GM23338 (cell line): ENCODE results near the gene DPH2. TPM values are rescaled to one million over a fixed set of nuclear protein-coding genes. Genes with fewer than 3 reads are reported as not detected.

ENCODE experiments used
- ATAC-seq: fragments of 200-7000 bp; cut with Tn5 transposase; 3 replicates; pipeline ENCODE4 v1.9.1; 2020
- DNase-seq: peaks from one replicate; pipeline ENCODE4 v3.0.0-alpha.2; 2015; ENCODE audit warnings: low spot score
- H2AFZ ChIP-seq: fragments of 200-600 bp; sonication (generic); 2 replicates; pipeline ENCODE4 v1.8.0; 2016; ENCODE audit warnings: antibody characterized with exemption, mild to moderate bottlenecking, moderate library complexity
- H3F3A ChIP-seq: fragments of 200-600 bp; sonication (generic); replicated peaks from 2 replicates; pipeline ENCODE4 v1.8.0; 2017; ENCODE audit warnings: antibody characterized with exemption, mixed run types, low read depth
- H3K27ac ChIP-seq: fragments of 200-600 bp; sonication (generic); 2 replicates; pipeline ENCODE4 v1.6.1; 2016; ENCODE audit warnings: low read depth
- H3K27me3 ChIP-seq: fragments of 200-600 bp; sonication (generic); 2 replicates; pipeline ENCODE4 v1.8.0; 2016; ENCODE audit warnings: mild to moderate bottlenecking, mixed run types, moderate library complexity; ENCODE audit not compliant: insufficient read depth
- H3K36me3 ChIP-seq: fragments of 200-600 bp; sonication (generic); 2 replicates; pipeline ENCODE4 v1.8.0; 2016; ENCODE audit warnings: mild to moderate bottlenecking; ENCODE audit not compliant: insufficient read depth
- H3K4me1 ChIP-seq: fragments of 200-600 bp; sonication (generic); 2 replicates; pipeline ENCODE4 v1.8.0; 2016; ENCODE audit warnings: mild to moderate bottlenecking, moderate library complexity; ENCODE audit not compliant: insufficient read depth
- H3K4me2 ChIP-seq: fragments of 200-600 bp; sonication (generic); 2 replicates; pipeline ENCODE4 v1.7.1; 2017; ENCODE audit warnings: mixed run types
- H3K4me3 ChIP-seq: fragments of 200-600 bp; sonication (generic); 2 replicates; pipeline ENCODE4 v1.6.1; 2016; ENCODE audit warnings: mixed run types
- H3K79me2 ChIP-seq: fragments of 200-600 bp; sonication (generic); replicated peaks from 2 replicates; pipeline ENCODE4 v1.8.0; 2017; ENCODE audit warnings: mild to moderate bottlenecking; ENCODE audit not compliant: insufficient read depth
- H3K9me2 ChIP-seq: fragments of 200-600 bp; sonication (generic); 2 replicates; pipeline ENCODE4 v1.8.0; 2017; ENCODE audit not compliant: insufficient read depth
- H4K20me1 ChIP-seq: fragments of 200-600 bp; sonication (generic); replicated peaks from 2 replicates; pipeline ENCODE4 v1.8.0; 2017; ENCODE audit warnings: mild to moderate bottlenecking; ENCODE audit not compliant: insufficient read depth
- H3K27ac Mint-ChIP-seq: 2 replicates; pipeline ENCODE4 v1.8.0; 2020; ENCODE audit warnings: inconsistent platforms, mild to moderate bottlenecking, moderate library complexity, mixed read lengths
- H3K27me3 Mint-ChIP-seq: 3 replicates; pipeline ENCODE4 v1.8.0; 2022; ENCODE audit warnings: low read depth, mild to moderate bottlenecking, moderate library complexity, mixed read lengths, inconsistent platforms; ENCODE audit not compliant: insufficient read depth, poor library complexity
- H3K36me3 Mint-ChIP-seq: 3 replicates; pipeline ENCODE4 v1.8.0; 2021; ENCODE audit warnings: low read depth, mild to moderate bottlenecking, inconsistent platforms, moderate library complexity, mixed read lengths
- H3K4me1 Mint-ChIP-seq: 3 replicates; pipeline ENCODE4 v1.8.0; 2020; ENCODE audit warnings: mild to moderate bottlenecking, inconsistent platforms, mixed read lengths
- H3K4me3 Mint-ChIP-seq: 3 replicates; pipeline ENCODE4 v1.8.0; 2021; ENCODE audit warnings: moderate library complexity, mild to moderate bottlenecking, inconsistent platforms, mixed read lengths
- H3K9me3 Mint-ChIP-seq: 3 replicates; pipeline ENCODE4 v1.8.0; 2020; ENCODE audit warnings: moderate library complexity, mild to moderate bottlenecking, inconsistent platforms, mixed read lengths
- CREB1 ChIP-seq: fragments of 250-450 bp; sonication (Bioruptor Pico); IDR thresholded peaks from 2 replicates; pipeline ENCODE4 v1.5.0; 2020; ENCODE audit warnings: low read depth, mild to moderate bottlenecking, moderate library complexity
- EZH2phosphoT487 ChIP-seq: fragments of 200-600 bp; sonication (generic); IDR thresholded peaks from one replicate; pipeline ENCODE4 v1.8.1; 2018; ENCODE audit warnings: antibody characterized with exemption; ENCODE audit not compliant: unreplicated experiment
- JUNB ChIP-seq: IDR thresholded peaks from one replicate; pipeline ENCODE4 v1.6.1; 2016; ENCODE audit warnings: antibody characterized with exemption; ENCODE audit not compliant: unreplicated experiment
- NANOG ChIP-seq: IDR thresholded peaks from 2 replicates; pipeline ENCODE4 v1.6.1; 2016; ENCODE audit warnings: antibody characterized with exemption, borderline replicate concordance
- POLR2AphosphoS5 ChIP-seq: IDR thresholded peaks from 2 replicates; pipeline ENCODE4 v1.6.1; 2016; ENCODE audit warnings: antibody characterized with exemption, low read depth
- STAT1 ChIP-seq: IDR thresholded peaks from one replicate; pipeline ENCODE4 v1.6.1; 2016; ENCODE audit warnings: antibody characterized with exemption; ENCODE audit not compliant: unreplicated experiment
- polyA plus RNA-seq: library from polyadenylated mRNA; unstranded; fragments of >200 nt; fragmentation: Nextera tagmentation; extraction: Ambion mirVana; gene quantifications from 2 replicates; pipeline ENCODE4 v1.2.1, GENCODE V29; 2016
- total RNA-seq: library from RNA; depleted of rRNA; stranded (reverse); fragments of >200 nt; shearing (Covaris generic); gene quantifications from 2 replicates; pipeline ENCODE4 v1.2.3, GENCODE V29; 2014
- TF ChIP-seq, protein P1 (sequence below), 2 experiments: fragments of 200-600 bp in 1 of 2; sonication (generic) in 1 of 2; conservative IDR thresholded peaks; 2 replicates each; pipeline versions ENCODE4 v1.5.1 to v1.6.1; 2016 to 2017; ENCODE audit warnings: antibody characterized with exemption in 2 of 2, low read depth in 2 of 2, mild to moderate bottlenecking in 2 of 2, moderate library complexity in 1 of 2
- TF ChIP-seq, protein P2 (sequence below): fragments of 250-450 bp; sonication (Bioruptor Pico); IDR thresholded peaks from 2 replicates; pipeline ENCODE4 v1.5.0; 2020; ENCODE audit warnings: mild to moderate bottlenecking, moderate library complexity
- TF ChIP-seq, protein P3 (sequence below): IDR thresholded peaks from one replicate; pipeline ENCODE4 v1.6.1; 2018; ENCODE audit warnings: antibody characterized with exemption; ENCODE audit not compliant: unreplicated experiment

The DPH2 gene
- total and polyA plus RNA-seq, 2 experiments from 2014 or later = 32.1 to 90.3 TPM

DNA sequence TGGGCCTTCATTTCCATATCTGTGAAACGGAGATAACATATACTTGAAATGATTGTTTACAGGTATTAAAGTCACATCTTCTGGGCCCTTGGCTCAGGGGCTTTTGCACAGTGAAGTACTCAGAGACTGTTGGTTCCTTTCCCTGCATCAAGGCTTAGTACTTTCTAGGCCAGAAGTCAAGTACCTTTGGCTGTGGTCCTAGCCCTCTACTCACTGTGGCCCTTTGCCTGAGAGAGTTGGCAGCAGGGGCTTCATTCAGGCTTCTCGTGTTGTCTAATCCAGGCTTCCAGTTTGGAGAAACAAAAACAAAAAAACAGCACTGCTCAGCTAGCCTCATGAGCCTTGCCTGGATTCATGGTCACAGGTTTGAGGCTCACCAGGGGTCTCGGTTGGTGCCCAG, 8.1 kb upstream of the DPH2 start:
- H3K9me2 ChIP-seq = no peaks in the 10 kb centered on the region
- no peaks in the 10 kb centered on the region for H3K27me3 ChIP-seq
- Mint-ChIP-seq H3K27me3 (peaks cover 8% of the 10 kb centered on the region), H3K4me1 (no peaks in the 10 kb centered on the region), H3K36me3 (no peaks in the 10 kb centered on the region; the same call in 1 of the 3 replicates), H3K9me3 (no peaks in the 10 kb centered on the region), H3K4me3 (no peak overlapping the region), H3K27ac (no peak overlapping the region)
- DNase-seq = no peak
- TF ChIP-seq JUNB = no peak
- no peak for TF ChIP-seq POLR2AphosphoS5
- TF ChIP-seq, protein P1, sequence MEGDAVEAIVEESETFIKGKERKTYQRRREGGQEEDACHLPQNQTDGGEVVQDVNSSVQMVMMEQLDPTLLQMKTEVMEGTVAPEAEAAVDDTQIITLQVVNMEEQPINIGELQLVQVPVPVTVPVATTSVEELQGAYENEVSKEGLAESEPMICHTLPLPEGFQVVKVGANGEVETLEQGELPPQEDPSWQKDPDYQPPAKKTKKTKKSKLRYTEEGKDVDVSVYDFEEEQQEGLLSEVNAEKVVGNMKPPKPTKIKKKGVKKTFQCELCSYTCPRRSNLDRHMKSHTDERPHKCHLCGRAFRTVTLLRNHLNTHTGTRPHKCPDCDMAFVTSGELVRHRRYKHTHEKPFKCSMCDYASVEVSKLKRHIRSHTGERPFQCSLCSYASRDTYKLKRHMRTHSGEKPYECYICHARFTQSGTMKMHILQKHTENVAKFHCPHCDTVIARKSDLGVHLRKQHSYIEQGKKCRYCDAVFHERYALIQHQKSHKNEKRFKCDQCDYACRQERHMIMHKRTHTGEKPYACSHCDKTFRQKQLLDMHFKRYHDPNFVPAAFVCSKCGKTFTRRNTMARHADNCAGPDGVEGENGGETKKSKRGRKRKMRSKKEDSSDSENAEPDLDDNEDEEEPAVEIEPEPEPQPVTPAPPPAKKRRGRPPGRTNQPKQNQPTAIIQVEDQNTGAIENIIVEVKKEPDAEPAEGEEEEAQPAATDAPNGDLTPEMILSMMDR (conservative IDR thresholded peaks at IDR 0.05; ENCODE audit: low read depth in 2 of 2) = no peak
- TF ChIP-seq CREB1 = no peak
- no peak for TF ChIP-seq STAT1
- TF ChIP-seq, protein P2, sequence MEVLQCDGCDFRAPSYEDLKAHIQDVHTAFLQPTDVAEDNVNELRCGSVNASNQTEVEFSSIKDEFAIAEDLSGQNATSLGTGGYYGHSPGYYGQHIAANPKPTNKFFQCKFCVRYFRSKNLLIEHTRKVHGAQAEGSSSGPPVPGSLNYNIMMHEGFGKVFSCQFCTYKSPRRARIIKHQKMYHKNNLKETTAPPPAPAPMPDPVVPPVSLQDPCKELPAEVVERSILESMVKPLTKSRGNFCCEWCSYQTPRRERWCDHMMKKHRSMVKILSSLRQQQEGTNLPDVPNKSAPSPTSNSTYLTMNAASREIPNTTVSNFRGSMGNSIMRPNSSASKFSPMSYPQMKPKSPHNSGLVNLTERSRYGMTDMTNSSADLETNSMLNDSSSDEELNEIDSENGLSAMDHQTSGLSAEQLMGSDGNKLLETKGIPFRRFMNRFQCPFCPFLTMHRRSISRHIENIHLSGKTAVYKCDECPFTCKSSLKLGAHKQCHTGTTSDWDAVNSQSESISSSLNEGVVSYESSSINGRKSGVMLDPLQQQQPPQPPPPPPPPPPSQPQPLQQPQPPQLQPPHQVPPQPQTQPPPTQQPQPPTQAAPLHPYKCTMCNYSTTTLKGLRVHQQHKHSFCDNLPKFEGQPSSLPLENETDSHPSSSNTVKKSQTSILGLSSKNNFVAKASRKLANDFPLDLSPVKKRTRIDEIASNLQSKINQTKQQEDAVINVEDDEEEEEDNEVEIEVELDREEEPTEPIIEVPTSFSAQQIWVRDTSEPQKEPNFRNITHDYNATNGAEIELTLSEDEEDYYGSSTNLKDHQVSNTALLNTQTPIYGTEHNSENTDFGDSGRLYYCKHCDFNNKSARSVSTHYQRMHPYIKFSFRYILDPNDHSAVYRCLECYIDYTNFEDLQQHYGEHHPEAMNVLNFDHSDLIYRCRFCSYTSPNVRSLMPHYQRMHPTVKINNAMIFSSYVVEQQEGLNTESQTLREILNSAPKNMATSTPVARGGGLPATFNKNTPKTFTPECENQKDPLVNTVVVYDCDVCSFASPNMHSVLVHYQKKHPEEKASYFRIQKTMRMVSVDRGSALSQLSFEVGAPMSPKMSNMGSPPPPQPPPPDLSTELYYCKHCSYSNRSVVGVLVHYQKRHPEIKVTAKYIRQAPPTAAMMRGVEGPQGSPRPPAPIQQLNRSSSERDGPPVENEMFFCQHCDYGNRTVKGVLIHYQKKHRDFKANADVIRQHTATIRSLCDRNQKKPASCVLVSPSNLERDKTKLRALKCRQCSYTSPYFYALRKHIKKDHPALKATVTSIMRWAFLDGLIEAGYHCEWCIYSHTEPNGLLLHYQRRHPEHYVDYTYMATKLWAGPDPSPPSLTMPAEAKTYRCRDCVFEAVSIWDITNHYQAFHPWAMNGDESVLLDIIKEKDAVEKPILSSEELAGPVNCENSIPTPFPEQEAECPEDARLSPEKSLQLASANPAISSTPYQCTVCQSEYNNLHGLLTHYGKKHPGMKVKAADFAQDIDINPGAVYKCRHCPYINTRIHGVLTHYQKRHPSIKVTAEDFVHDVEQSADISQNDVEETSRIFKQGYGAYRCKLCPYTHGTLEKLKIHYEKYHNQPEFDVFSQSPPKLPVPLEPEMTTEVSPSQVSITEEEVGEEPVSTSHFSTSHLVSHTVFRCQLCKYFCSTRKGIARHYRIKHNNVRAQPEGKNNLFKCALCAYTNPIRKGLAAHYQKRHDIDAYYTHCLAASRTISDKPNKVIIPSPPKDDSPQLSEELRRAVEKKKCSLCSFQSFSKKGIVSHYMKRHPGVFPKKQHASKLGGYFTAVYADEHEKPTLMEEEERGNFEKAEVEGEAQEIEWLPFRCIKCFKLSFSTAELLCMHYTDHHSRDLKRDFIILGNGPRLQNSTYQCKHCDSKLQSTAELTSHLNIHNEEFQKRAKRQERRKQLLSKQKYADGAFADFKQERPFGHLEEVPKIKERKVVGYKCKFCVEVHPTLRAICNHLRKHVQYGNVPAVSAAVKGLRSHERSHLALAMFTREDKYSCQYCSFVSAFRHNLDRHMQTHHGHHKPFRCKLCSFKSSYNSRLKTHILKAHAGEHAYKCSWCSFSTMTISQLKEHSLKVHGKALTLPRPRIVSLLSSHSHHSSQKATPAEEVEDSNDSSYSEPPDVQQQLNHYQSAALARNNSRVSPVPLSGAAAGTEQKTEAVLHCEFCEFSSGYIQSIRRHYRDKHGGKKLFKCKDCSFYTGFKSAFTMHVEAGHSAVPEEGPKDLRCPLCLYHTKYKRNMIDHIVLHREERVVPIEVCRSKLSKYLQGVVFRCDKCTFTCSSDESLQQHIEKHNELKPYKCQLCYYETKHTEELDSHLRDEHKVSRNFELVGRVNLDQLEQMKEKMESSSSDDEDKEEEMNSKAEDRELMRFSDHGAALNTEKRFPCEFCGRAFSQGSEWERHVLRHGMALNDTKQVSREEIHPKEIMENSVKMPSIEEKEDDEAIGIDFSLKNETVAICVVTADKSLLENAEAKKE = no peak
- TF ChIP-seq, protein P3, sequence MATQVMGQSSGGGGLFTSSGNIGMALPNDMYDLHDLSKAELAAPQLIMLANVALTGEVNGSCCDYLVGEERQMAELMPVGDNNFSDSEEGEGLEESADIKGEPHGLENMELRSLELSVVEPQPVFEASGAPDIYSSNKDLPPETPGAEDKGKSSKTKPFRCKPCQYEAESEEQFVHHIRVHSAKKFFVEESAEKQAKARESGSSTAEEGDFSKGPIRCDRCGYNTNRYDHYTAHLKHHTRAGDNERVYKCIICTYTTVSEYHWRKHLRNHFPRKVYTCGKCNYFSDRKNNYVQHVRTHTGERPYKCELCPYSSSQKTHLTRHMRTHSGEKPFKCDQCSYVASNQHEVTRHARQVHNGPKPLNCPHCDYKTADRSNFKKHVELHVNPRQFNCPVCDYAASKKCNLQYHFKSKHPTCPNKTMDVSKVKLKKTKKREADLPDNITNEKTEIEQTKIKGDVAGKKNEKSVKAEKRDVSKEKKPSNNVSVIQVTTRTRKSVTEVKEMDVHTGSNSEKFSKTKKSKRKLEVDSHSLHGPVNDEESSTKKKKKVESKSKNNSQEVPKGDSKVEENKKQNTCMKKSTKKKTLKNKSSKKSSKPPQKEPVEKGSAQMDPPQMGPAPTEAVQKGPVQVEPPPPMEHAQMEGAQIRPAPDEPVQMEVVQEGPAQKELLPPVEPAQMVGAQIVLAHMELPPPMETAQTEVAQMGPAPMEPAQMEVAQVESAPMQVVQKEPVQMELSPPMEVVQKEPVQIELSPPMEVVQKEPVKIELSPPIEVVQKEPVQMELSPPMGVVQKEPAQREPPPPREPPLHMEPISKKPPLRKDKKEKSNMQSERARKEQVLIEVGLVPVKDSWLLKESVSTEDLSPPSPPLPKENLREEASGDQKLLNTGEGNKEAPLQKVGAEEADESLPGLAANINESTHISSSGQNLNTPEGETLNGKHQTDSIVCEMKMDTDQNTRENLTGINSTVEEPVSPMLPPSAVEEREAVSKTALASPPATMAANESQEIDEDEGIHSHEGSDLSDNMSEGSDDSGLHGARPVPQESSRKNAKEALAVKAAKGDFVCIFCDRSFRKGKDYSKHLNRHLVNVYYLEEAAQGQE = no peak
- no peak for TF ChIP-seq EZH2phosphoT487
- TF ChIP-seq NANOG = no peak
- H3K27ac ChIP-seq = no peak overlapping the region
- no peak overlapping the region for H3K4me3 ChIP-seq
- H4K20me1 ChIP-seq = no peaks in the 10 kb centered on the region
- H3K36me3 ChIP-seq = no peaks in the 10 kb centered on the region
- no peak overlapping the region for H3K4me2 ChIP-seq
- H3K79me2 ChIP-seq = no peaks in the 10 kb centered on the region
- no peak for ATAC-seq
- H3F3A ChIP-seq = no peaks in the 10 kb centered on the region
- H2AFZ ChIP-seq = no peak overlapping the region
- no peaks in the 10 kb centered on the region for H3K4me1 ChIP-seq
